GM12892 (cell line): ENCODE results near the gene DTX3.

Experiments used
- POLR2A ChIP-seq: IDR thresholded peaks from 2 replicates; pipeline ENCODE4 v1.6.1; 2011; ENCODE audit warnings: low read depth, low read length, control low read depth
- TAF1 ChIP-seq: IDR thresholded peaks from 2 replicates; pipeline ENCODE4 v1.6.1; 2011; ENCODE audit warnings: low read depth, mild to moderate bottlenecking, control low read depth, low read length, borderline replicate concordance

- TF ChIP-seq POLR2A (no peak), TAF1 (no peak)
These were observed 53.1 kb downstream of the DTX3 start for GRCh38 chr12:57657744-57658143.
